K562 (cell line): Measurements from ENCODE around the gene AFF1. TPM values are rescaled to one million over a fixed set of nuclear protein-coding genes. Genes with fewer than 3 reads are reported as not detected.

Source experiments
- ARID1B ChIP-seq: fragments of 450-650 bp; IDR thresholded peaks from 2 replicates; pipeline ENCODE4 v1.6.1; 2016; ENCODE audit warnings: antibody characterized with exemption, mild to moderate bottlenecking, inconsistent platforms
- ARID4B ChIP-seq: sonication (generic); formaldehyde crosslinking; IDR thresholded peaks from 2 replicates; pipeline ENCODE4 v1.8.0; 2022; ENCODE audit warnings: mild to moderate bottlenecking, missing genetic modification reagents
- ATF2 ChIP-seq: sonication (generic); formaldehyde crosslinking; IDR thresholded peaks from 2 replicates; pipeline ENCODE4 v1.8.1; 2022; ENCODE audit warnings: missing genetic modification reagents
- CUX1 ChIP-seq: fragments of 200-800 bp; sonication (Bioruptor generic); IDR thresholded peaks from 2 replicates; pipeline ENCODE4 v1.6.1; 2016; ENCODE audit warnings: missing genetic modification characterization, missing compliant biosample characterization
- HDAC1 ChIP-seq, 2 experiments: fragments of 450-650 bp; IDR thresholded peaks; 2 replicates each; pipeline ENCODE4 v1.6.1; 2016 to 2017; ENCODE audit warnings: inconsistent platforms in 1 of 2, mild to moderate bottlenecking in 1 of 2, moderate library complexity in 1 of 2
- NFRKB ChIP-seq: fragments of 450-650 bp; IDR thresholded peaks from 2 replicates; pipeline ENCODE4 v1.6.1; 2016; ENCODE audit warnings: low read depth
- NR0B1 ChIP-seq: fragments of 450-650 bp; IDR thresholded peaks from one replicate; pipeline ENCODE4 v1.6.1; 2018; ENCODE audit warnings: mild to moderate bottlenecking, moderate library complexity; ENCODE audit not compliant: partially characterized antibody
- NR2F6 ChIP-seq: fragments of 450-650 bp; formaldehyde crosslinking; IDR thresholded peaks from 2 replicates; pipeline ENCODE4 v1.4.0; 2020; ENCODE audit warnings: mild to moderate bottlenecking
- polyA plus RNA-seq, 8 experiments: library from polyadenylated mRNA; depleted of rRNA in 4 of 8; stranded (reverse) in 5 of 8; unstranded in 3 of 8; fragments of >200 nt; fragmentation: Nextera tagmentation in 2 of 8; fragmentation: Illumina TruSeq in 1 of 8; extraction: Ambion mirVana in 2 of 8; extraction: Trizol in 1 of 8; gene quantifications; 2 replicates each; pipeline versions ENCODE4 v1.2.1 to v1.2.3, GENCODE V29; 2011 to 2014; ENCODE audit warnings: inconsistent platforms in 1 of 8, missing spikeins in 1 of 8
- total RNA-seq, 7 experiments: library from RNA; depleted of rRNA in 6 of 7; stranded (reverse); fragments of >200 nt in 6 of 7; fragmentation: Illumina TruSeq in 2 of 7; extraction: Trizol in 2 of 7; gene quantifications; 2 replicates each; pipeline versions ENCODE4 v1.2.1 to v1.2.3, GENCODE V29; 2011 to 2021; ENCODE audit warnings: low replicate concordance in 1 of 7

AFF1 gene
- total and polyA plus RNA-seq, 9 of the 15 experiments (the other 6 are each of a cell fraction or from before 2014, with no cell fraction given), result 4.1 to 47.5 (median 17.2) TPM

GRCh38 chr4:86938771-86939520 lies 4.1 kb downstream of the AFF1 start (continued):
- no peak for TF ChIP-seq CUX1
- TF ChIP-seq NR0B1, result no peak
- TF ChIP-seq HDAC1 (IDR thresholded peaks at IDR 0.05), result 0 out of 4 replicates have a peak, but pooled peaks of 1 of the 2 experiments have one; percentile 46
- no peak for TF ChIP-seq NFRKB
- no peak for TF ChIP-seq ATF2 (CRISPR knock-in tag)
- no peak for TF ChIP-seq NR2F6 (CRISPR knock-in tag)
- no peak for TF ChIP-seq ARID1B
- no peak for TF ChIP-seq ARID4B (CRISPR knock-in tag)
